Measurements from ENCODE around the gene POLR3G. TPM values are rescaled to one million over a fixed set of nuclear protein-coding genes. Genes with fewer than 3 reads are reported as not detected.

POLR3G gene
- total RNA-seq, 1 experiment from 2014 or later, result 13.6 TPM

DNA sequence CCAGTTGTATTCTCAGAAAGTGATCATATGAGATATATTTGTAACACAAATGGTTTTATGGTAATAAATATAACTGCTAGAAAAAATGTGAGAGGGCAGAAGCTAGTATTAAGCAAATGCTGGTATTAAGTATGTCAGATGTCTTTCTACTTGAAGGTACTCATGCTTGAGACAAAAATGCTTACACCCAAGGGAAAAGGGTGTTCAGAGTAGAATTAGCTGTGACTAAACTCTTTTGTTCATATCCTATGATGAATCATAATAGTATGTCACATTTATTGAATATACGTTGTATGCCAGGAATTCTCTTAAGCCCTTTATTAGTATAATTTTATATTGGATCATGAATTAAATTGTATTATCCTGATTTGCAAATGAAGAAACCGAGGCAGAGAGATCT is 86.1 kb downstream of the POLR3G start:
- Mint-ChIP-seq H3K9me3 (ENCODE audit: unreplicated experiment) (no peaks in the 10 kb centered on the region), H3K36me3 (ENCODE audit: insufficient read depth, unreplicated experiment) (no peaks in the 10 kb centered on the region), H3K27ac (ENCODE audit: low read depth, unreplicated experiment) (no peak overlapping the region), H3K27me3 (ENCODE audit: insufficient read depth, unreplicated experiment) (peaks cover 97% of the 10 kb centered on the region), H3K4me1 (ENCODE audit: insufficient read depth, unreplicated experiment) (peaks cover 9% of the 10 kb centered on the region), H3K4me3 (ENCODE audit: unreplicated experiment) (no peak overlapping the region)
- ChIA-PET CTCF (no interaction called here), POLR2A (no interaction called here)
- no TSS peak for BruUV-seq (replicated peaks)
- intact Hi-C loops (cut with micrococcal nuclease), result no loop called here
- no peak for DNase-seq (ENCODE audit: unreplicated experiment)
- TF ChIP-seq CTCF (IDR thresholded peaks at IDR 0.05; ENCODE audit: unreplicated experiment), result no peak

GRCh38 chr5:90561766-90562165 is 87.1 kb downstream of the POLR3G start:
- no peak overlapping the region for H3K4me3 Mint-ChIP-seq (ENCODE audit: unreplicated experiment)
- DNase-seq (ENCODE audit: unreplicated experiment), result no peak
- H3K9me3 Mint-ChIP-seq (ENCODE audit: unreplicated experiment), result no peaks in the 10 kb centered on the region
- no peaks in the 10 kb centered on the region for H3K36me3 Mint-ChIP-seq (ENCODE audit: insufficient read depth, unreplicated experiment)
- no TSS peak for BruUV-seq (replicated peaks)
- no peak for TF ChIP-seq CTCF (IDR thresholded peaks at IDR 0.05; ENCODE audit: unreplicated experiment)
- intact Hi-C loops (cut with micrococcal nuclease), result no loop called here
- H3K27me3 Mint-ChIP-seq (ENCODE audit: insufficient read depth, unreplicated experiment), result peaks cover 96% of the 10 kb centered on the region
- ChIA-PET POLR2A (no interaction called here), CTCF (interaction anchor here (0.8 kb wide), 1 partner anchor 31 kb away, joined by 3 read pairs; no protein-coding TSS in a partner anchor)
- H3K4me1 Mint-ChIP-seq (ENCODE audit: insufficient read depth, unreplicated experiment), result peaks cover 9% of the 10 kb centered on the region
- no peak overlapping the region for H3K27ac Mint-ChIP-seq (ENCODE audit: low read depth, unreplicated experiment)

DNA sequence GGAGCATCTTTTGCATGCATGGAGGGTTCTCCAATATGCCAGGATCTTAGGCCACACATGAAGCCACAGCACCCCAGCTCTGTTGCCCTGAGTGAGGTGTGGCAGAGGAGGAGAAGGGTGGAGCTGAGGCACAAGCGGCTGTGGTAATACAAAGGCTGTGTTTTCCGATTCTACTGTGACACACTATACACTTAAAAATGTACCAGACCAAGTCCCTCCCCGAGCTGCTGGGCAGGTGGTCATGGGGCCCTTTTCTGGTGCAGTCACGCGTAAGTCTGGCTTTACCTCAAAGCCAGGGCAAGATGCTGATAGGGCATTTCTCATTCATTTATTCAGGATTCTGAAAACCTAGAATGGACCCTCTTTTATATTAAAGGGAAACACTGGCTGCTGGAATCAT is 87.7 kb downstream of the POLR3G start:
- DNase-seq (ENCODE audit: unreplicated experiment), result no peak
- no TSS peak for BruUV-seq (replicated peaks)
- ChIA-PET CTCF (no interaction called here), POLR2A (no interaction called here)
- Mint-ChIP-seq H3K4me1 (ENCODE audit: insufficient read depth, unreplicated experiment) (peaks cover 9% of the 10 kb centered on the region), H3K27ac (ENCODE audit: low read depth, unreplicated experiment) (no peak overlapping the region), H3K27me3 (ENCODE audit: insufficient read depth, unreplicated experiment) (peaks cover 96% of the 10 kb centered on the region), H3K36me3 (ENCODE audit: insufficient read depth, unreplicated experiment) (no peaks in the 10 kb centered on the region), H3K9me3 (ENCODE audit: unreplicated experiment) (no peaks in the 10 kb centered on the region), H3K4me3 (ENCODE audit: unreplicated experiment) (no peak overlapping the region)
- TF ChIP-seq CTCF (IDR thresholded peaks at IDR 0.05; ENCODE audit: unreplicated experiment), result no peak
- intact Hi-C loops (cut with micrococcal nuclease), result no loop called here

GRCh38 chr5:90563108-90563507 is 88.4 kb downstream of the POLR3G start:
- TF ChIP-seq CTCF (IDR thresholded peaks at IDR 0.05; ENCODE audit: unreplicated experiment), result no peak
- Mint-ChIP-seq H3K4me3 (ENCODE audit: unreplicated experiment) (no peak overlapping the region), H3K27ac (ENCODE audit: low read depth, unreplicated experiment) (no peak overlapping the region), H3K36me3 (ENCODE audit: insufficient read depth, unreplicated experiment) (no peaks in the 10 kb centered on the region), H3K27me3 (ENCODE audit: insufficient read depth, unreplicated experiment) (peaks cover 96% of the 10 kb centered on the region), H3K9me3 (ENCODE audit: unreplicated experiment) (no peaks in the 10 kb centered on the region), H3K4me1 (ENCODE audit: insufficient read depth, unreplicated experiment) (peaks cover 7% of the 10 kb centered on the region)
- intact Hi-C loops (cut with micrococcal nuclease), result no loop called here
- BruUV-seq (replicated peaks), result no TSS peak
- no peak for DNase-seq (ENCODE audit: unreplicated experiment)
- POLR2A ChIA-PET, result no interaction called here
- CTCF ChIA-PET, result interaction anchor here (1.7 kb wide), 1 partner anchor 41 kb away, joined by 8 read pairs; no protein-coding TSS in a partner anchor

Other genes with a start within 250 kb of the POLR3G start
- 24.8 and 28.4 TPM in 2 replicates for gene CETN3, start 65.1 kb upstream of the POLR3G start, total RNA-seq (2022)
- 9.1 and 9.4 TPM in 2 replicates for gene MBLAC2, start 93 bp upstream of the POLR3G start, total RNA-seq (2022)
- 25.6 and 27.4 TPM in 2 replicates for gene LYSMD3, start 54.7 kb downstream of the POLR3G start, total RNA-seq (2022)
- 0.22 TPM in 1 of 2 replicates, not detected in the other for gene ADGRV1, start 83.9 kb downstream of the POLR3G start, total RNA-seq (2022)

Measured in MCF 10A (cell line).